C4-2B (cell line): ENCODE results near the gene HDAC7.
"Not testable (repeated sequence)": the region's sequence is repeated elsewhere in the genome, so short reads cannot be mapped to it uniquely, and the experiment has no call there.

Source experiments
- H3K27ac ChIP-seq: fragments of 450-650 bp; 2 replicates; pipeline ENCODE4 v1.5.1; 2017
- CTCF ChIP-seq: fragments of 450-650 bp; conservative IDR thresholded peaks from 2 replicates; pipeline ENCODE4 v1.5.1; 2017; ENCODE audit warnings: mild to moderate bottlenecking
- ZFX ChIP-seq: fragments of 450-650 bp; IDR thresholded peaks from 2 replicates; pipeline ENCODE4 v1.6.1; 2017

Gene HDAC7

GRCh38 chr12:47848853-47849252, 29.1 kb upstream of the HDAC7 start:
- no peak for TF ChIP-seq CTCF
- no peak for TF ChIP-seq ZFX
- H3K27ac ChIP-seq, result no peak overlapping the region

GRCh38 chr12:47846294-47846996, 26.7 kb upstream of the HDAC7 start:
- TF ChIP-seq ZFX, result no peak
- no peak for TF ChIP-seq CTCF
- H3K27ac ChIP-seq, result no peak overlapping the region

- TF ChIP-seq ZFX (no peak), CTCF (no peak)
- H3K27ac ChIP-seq, result no peak overlapping the region
Measured at GRCh38 chr12:47845081-47845480, 25.4 kb upstream of the HDAC7 start.

GRCh38 chr12:47844264-47845019, 24.7 kb upstream of the HDAC7 start:
- TF ChIP-seq CTCF, result no peak
- no peak for TF ChIP-seq ZFX
- no peak overlapping the region for H3K27ac ChIP-seq

- no peak overlapping the region for H3K27ac ChIP-seq
- TF ChIP-seq ZFX (no peak), CTCF (no peak)
Measured at GRCh38 chr12:47843226-47843980, 23.7 kb upstream of the HDAC7 start.

GRCh38 chr12:47842543-47842942, 22.8 kb upstream of the HDAC7 start:
- not testable (repeated sequence) for H3K27ac ChIP-seq

GRCh38 chr12:47841910-47842309, 22.2 kb upstream of the HDAC7 start:
- H3K27ac ChIP-seq, result no peak overlapping the region
- TF ChIP-seq ZFX, result no peak
- TF ChIP-seq CTCF, result no peak
